ENCODE data around the gene RPL10A. TPM values are rescaled to one million over a fixed set of nuclear protein-coding genes. Genes with fewer than 3 reads are reported as not detected.

Gene RPL10A
- total and polyA plus RNA-seq, 2 of the 8 experiments (the other 6 are each of a cell fraction or from before 2014, with no cell fraction given) = 1,893 to 2,948 TPM

DNA sequence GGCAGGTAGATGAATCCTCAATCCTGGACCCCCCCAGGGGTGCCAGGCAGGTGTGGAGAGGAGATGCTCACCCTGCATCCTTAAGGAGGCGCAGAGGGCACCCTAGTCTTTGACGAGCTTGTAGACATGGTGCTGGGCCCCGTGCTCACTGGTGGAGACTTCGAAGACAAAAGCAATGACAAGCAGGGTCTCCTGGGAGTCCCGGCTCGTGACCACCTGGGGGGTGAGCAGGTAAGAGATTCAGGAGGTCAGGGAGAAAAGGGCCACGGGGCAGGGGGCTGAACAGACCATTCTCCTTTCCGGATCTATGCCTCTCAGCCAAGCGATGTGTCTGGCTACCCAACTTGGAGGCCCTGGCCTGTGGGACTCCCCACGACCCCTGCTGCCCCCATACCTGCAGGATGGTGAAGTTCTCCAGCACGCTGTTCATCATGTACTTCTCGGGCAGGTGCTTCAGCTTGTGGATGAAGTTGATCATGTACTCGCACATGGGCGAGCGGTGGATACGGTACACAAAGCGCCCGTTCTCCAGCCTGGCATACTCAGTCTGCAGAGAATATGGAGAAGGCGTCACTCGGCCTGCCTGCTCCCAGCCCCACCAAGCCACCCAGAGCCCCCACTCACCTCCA is 6.9 kb downstream of the RPL10A start:
- no peak overlapping the region for H2AK5ac ChIP-seq (ENCODE audit: low read depth, low read length)
- peaks cover 2 to 12% of the 10 kb centered on the region in 2 experiments; a peak in 3 of 4 replicates for H3K79me2 ChIP-seq (ENCODE audit: control insufficient read depth in 1 of 2, insufficient read depth in 2 of 2, low read length in 2 of 2)
- no peak overlapping the region for H3K14ac ChIP-seq (ENCODE audit: insufficient read length)
- H2BK12ac ChIP-seq (ENCODE audit: low read depth, low read length) = no peak overlapping the region
- POLR2A ChIA-PET (ENCODE audit: partially characterized antibody) = interaction anchor here (0.6 to 37.6 kb wide), 8 partner anchors 3 to 275 kb away, joined by 3 to 1319 read pairs (median 4); partner anchors contain the start of genes FANCE, RPL10A and TEAD3
- no peak overlapping the region for H2BK120ac ChIP-seq (replicated peaks; ENCODE audit: low read depth, low read length)
- H3K23me2 ChIP-seq (ENCODE audit: low read depth, low read length) = peaks cover 2% of the 10 kb centered on the region; the same call in 1 of the 2 replicates
- no peak overlapping the region for H3K56ac ChIP-seq (replicated peaks; ENCODE audit: insufficient read length, low read depth, low read length)
- no peak overlapping the region for H4K5ac ChIP-seq (ENCODE audit: insufficient read length, low read depth, low read length)
- no peak overlapping the region for H3K4ac ChIP-seq (replicated peaks; ENCODE audit: insufficient read length, low read depth, low read length)
- H3K23ac ChIP-seq (ENCODE audit: insufficient read length) = no peak overlapping the region
- peaks cover 17 to 51% (median 22%) of the 10 kb centered on the region in 4 experiments for H3K36me3 ChIP-seq (ENCODE audit: control insufficient read depth in 2 of 4, insufficient read depth in 4 of 4, low read length in 3 of 4)
- H3K4me1 ChIP-seq (replicated peaks in 1 of 4; ENCODE audit: control insufficient read depth in 3 of 4, insufficient read depth in 4 of 4, low read length in 3 of 4) = peaks cover 0 to 4% (median 4%) of the 10 kb centered on the region in 4 experiments; a peak in 6 of 7 replicates
- no peak overlapping the region for H3K4me3 ChIP-seq (ENCODE audit: extremely low read depth in 1 of 4, insufficient read depth in 2 of 4, low read depth in 3 of 4, low read length in 4 of 4)
- no peak overlapping the region for H3K18ac ChIP-seq (ENCODE audit: extremely low read depth, low read length)
- 91% methylated on average over 17 of the region's 20 CpGs; no CpG with 5 or more reads in 1 of the 2 experiments for WGBS, 2 experiments (ENCODE audit: extremely low coverage in 1 of 2, insufficient coverage in 1 of 2, insufficient read length in 1 of 2, insufficient replicate concordance in 2 of 2, low coverage in 1 of 2, low lambda C conversion rate in 2 of 2, missing lambda C conversion rate in 1 of 2)
- H2AFZ ChIP-seq (ENCODE audit: low read length) = no peak overlapping the region
- no peaks in the 10 kb centered on the region for H3K79me1 ChIP-seq (ENCODE audit: low read depth, low read length)
- H2BK5ac ChIP-seq (ENCODE audit: low read depth, low read length) = no peak overlapping the region; the same call in 1 of the 2 replicates
- H4K8ac ChIP-seq (ENCODE audit: extremely low read depth, insufficient read depth, low read length) = peak overlapping the region; percentile 66; the same call in 1 of the 2 replicates
- H3K27me3 ChIP-seq (replicated peaks in 1 of 4; ENCODE audit: control insufficient read depth in 3 of 4, extremely low read depth in 1 of 4, insufficient read depth in 3 of 4, low read length in 3 of 4) = no peaks in the 10 kb centered on the region
- H4K20me1 ChIP-seq (replicated peaks in 1 of 2; ENCODE audit: control insufficient read depth in 1 of 2, insufficient read depth in 2 of 2, low read length in 2 of 2) = peaks cover 21 to 28% of the 10 kb centered on the region in 2 experiments
- H2BK20ac ChIP-seq (ENCODE audit: low read length) = no peak overlapping the region
- H3K4me2 ChIP-seq (ENCODE audit: insufficient read depth in 1 of 2, low read depth in 2 of 2, low read length in 2 of 2) = no peak overlapping the region
- no peak overlapping the region for H4K91ac ChIP-seq (replicated peaks; ENCODE audit: insufficient read length, low read length)
- FAIRE-seq (no peak), DNase-seq (ENCODE audit: low read depth in 1 of 2, low spot score in 2 of 2) (peak in 1 of 2 experiments; percentile 56)
- no peak overlapping the region for H3K27ac ChIP-seq (ENCODE audit: low read depth, low read length)
- H3K9ac ChIP-seq (replicated peaks in 1 of 4; ENCODE audit: extremely low read depth in 1 of 4, low read depth in 3 of 4, low read length in 3 of 4) = no peak overlapping the region
- TF ChIP-seq POLR2A (IDR thresholded peaks at IDR 0.05; ENCODE audit: control extremely low read depth in 1 of 2, low read depth in 2 of 2, low read length in 2 of 2) (peak in 1 of 2 experiments; percentile 26; a peak in 1 of 3 replicates), MAFK (IDR thresholded peaks at IDR 0.05; ENCODE audit: low read depth, low read length) (no peak), JUND (IDR thresholded peaks at IDR 0.05; ENCODE audit: low read length) (no peak)
- H2BK15ac ChIP-seq (ENCODE audit: low read length) = no peak overlapping the region
- H3K9me3 ChIP-seq (ENCODE audit: insufficient read depth in 2 of 2, low read depth in 1 of 2, low read length in 1 of 2) = no peaks in the 10 kb centered on the region
- CTCF ChIA-PET (ENCODE audit: partially characterized antibody) = interaction anchor here (1.2 kb wide), 1 partner anchor 15 kb away, joined by 4 read pairs; no protein-coding TSS in a partner anchor

Measured in H1 (cell line).